Activated CD8-positive, alpha-beta T cell treated with anti-CD3 and anti-CD28 coated beads for 36 hours (primary cell): ENCODE results near the gene IQCE. TPM values are rescaled to one million over a fixed set of nuclear protein-coding genes. Genes with fewer than 3 reads are reported as not detected.
"Not testable (repeated sequence)": the region's sequence is repeated elsewhere in the genome, so short reads cannot be mapped to it uniquely, and the experiment has no call there.

Experiments used
- ATAC-seq: fragments of 200-7000 bp; cut with Tn5 transposase; one replicate; pipeline ENCODE4 v1.10.0; 2021; ENCODE audit warnings: mild to moderate bottlenecking, moderate library complexity
- CTCF ChIA-PET: fragments of 350-600 bp; sonication (Branson Sonifier 250); formaldehyde crosslinking; loops from one replicate; lab custom pipeline; 2021; ENCODE audit warnings: antibody characterized with exemption; lab: Charles Lee
- POLR2A ChIA-PET: fragments of 350-600 bp; sonication (Branson Sonifier 250); formaldehyde crosslinking; loops from one replicate; lab custom pipeline; 2021; ENCODE audit warnings: antibody characterized with exemption; lab: Charles Lee
- DNase-seq: peaks from one replicate; pipeline ENCODE4 v3.0.0-alpha.2; 2020
- H3K27ac Mint-ChIP-seq: one replicate; pipeline ENCODE4 v1.8.0; 2021; ENCODE audit warnings: mild to moderate bottlenecking, mixed read lengths
- H3K27me3 Mint-ChIP-seq: one replicate; pipeline ENCODE4 v1.8.0; 2021; ENCODE audit warnings: mixed read lengths
- H3K36me3 Mint-ChIP-seq: one replicate; pipeline ENCODE4 v1.8.0; 2021; ENCODE audit warnings: low read depth, mixed read lengths
- H3K4me1 Mint-ChIP-seq: one replicate; pipeline ENCODE4 v1.8.0; 2021; ENCODE audit warnings: low read depth, mixed read lengths
- H3K4me3 Mint-ChIP-seq: one replicate; pipeline ENCODE4 v1.8.0; 2021; ENCODE audit warnings: mild to moderate bottlenecking, moderate library complexity, mixed read lengths
- H3K9me3 Mint-ChIP-seq: one replicate; pipeline ENCODE4 v1.8.0; 2021; ENCODE audit warnings: mixed read lengths
- intact Hi-C: fragments of 100-400 bp; cut with micrococcal nuclease; formaldehyde crosslinking; loops from one replicate; pipeline ENCODE4 v1.10.0; 2022
- total RNA-seq, 2 experiments: library from RNA; stranded (reverse); gene quantifications; one replicate each; pipeline ENCODE4 v1.2.3, GENCODE V29; 2021
- TF ChIP-seq, protein P1 (sequence below): fragments of 200-600 bp; IDR thresholded peaks from one replicate; pipeline ENCODE4 v1.8.0; 2022; ENCODE audit warnings: antibody characterized with exemption, mild to moderate bottlenecking

The IQCE gene
- total RNA-seq, 2 experiments from 2014 or later, result 4.0 to 4.3 TPM

GRCh38 chr7:2587778-2588177 lies 29.0 kb downstream of the IQCE start:
- CTCF ChIA-PET, result interaction anchor here (0.6 kb wide), 1 partner anchor 21 kb away, joined by 3 read pairs; no protein-coding TSS in a partner anchor

GRCh38 chr7:2589341-2589740 lies 30.6 kb downstream of the IQCE start:
- Mint-ChIP-seq H3K27me3 (no peaks in the 10 kb centered on the region), H3K4me1 (no peaks in the 10 kb centered on the region), H3K4me3 (no peak overlapping the region), H3K36me3 (peaks cover 2% of the 10 kb centered on the region), H3K9me3 (no peaks in the 10 kb centered on the region), H3K27ac (no peak overlapping the region)
- ChIA-PET POLR2A (no interaction called here), CTCF (no interaction called here)
- intact Hi-C loops, result no loop called here
- TF ChIP-seq, protein P1, sequence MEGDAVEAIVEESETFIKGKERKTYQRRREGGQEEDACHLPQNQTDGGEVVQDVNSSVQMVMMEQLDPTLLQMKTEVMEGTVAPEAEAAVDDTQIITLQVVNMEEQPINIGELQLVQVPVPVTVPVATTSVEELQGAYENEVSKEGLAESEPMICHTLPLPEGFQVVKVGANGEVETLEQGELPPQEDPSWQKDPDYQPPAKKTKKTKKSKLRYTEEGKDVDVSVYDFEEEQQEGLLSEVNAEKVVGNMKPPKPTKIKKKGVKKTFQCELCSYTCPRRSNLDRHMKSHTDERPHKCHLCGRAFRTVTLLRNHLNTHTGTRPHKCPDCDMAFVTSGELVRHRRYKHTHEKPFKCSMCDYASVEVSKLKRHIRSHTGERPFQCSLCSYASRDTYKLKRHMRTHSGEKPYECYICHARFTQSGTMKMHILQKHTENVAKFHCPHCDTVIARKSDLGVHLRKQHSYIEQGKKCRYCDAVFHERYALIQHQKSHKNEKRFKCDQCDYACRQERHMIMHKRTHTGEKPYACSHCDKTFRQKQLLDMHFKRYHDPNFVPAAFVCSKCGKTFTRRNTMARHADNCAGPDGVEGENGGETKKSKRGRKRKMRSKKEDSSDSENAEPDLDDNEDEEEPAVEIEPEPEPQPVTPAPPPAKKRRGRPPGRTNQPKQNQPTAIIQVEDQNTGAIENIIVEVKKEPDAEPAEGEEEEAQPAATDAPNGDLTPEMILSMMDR, result no peak
- DNase-seq (no peak), ATAC-seq (no peak)

More at GRCh38 chr7:2587778-2588177, 29.0 kb downstream of the IQCE start:
- DNase-seq (no peak), ATAC-seq (no peak)
- TF ChIP-seq, protein P1, result no peak
- POLR2A ChIA-PET, result no interaction called here
- Mint-ChIP-seq H3K4me1 (no peaks in the 10 kb centered on the region), H3K27me3 (no peaks in the 10 kb centered on the region), H3K27ac (no peak overlapping the region), H3K9me3 (no peaks in the 10 kb centered on the region), H3K36me3 (peaks cover under 1% of the 10 kb centered on the region), H3K4me3 (no peak overlapping the region)
- intact Hi-C loops, result no loop called here

GRCh38 chr7:2589941-2590340 lies 31.2 kb downstream of the IQCE start:
- H3K4me1 Mint-ChIP-seq, DNase-seq, H3K9me3 Mint-ChIP-seq, H3K36me3 Mint-ChIP-seq, ATAC-seq, H3K4me3 Mint-ChIP-seq, H3K27ac Mint-ChIP-seq, POLR2A ChIA-PET, H3K27me3 Mint-ChIP-seq, CTCF ChIA-PET, intact Hi-C loops: not testable (repeated sequence)

- no peaks in the 10 kb centered on the region for H3K9me3 Mint-ChIP-seq
- no peaks in the 10 kb centered on the region for H3K27me3 Mint-ChIP-seq
- no peak for ATAC-seq
- H3K4me1 Mint-ChIP-seq, result no peaks in the 10 kb centered on the region
- no peak overlapping the region for H3K27ac Mint-ChIP-seq
- POLR2A ChIA-PET, result no interaction called here
- no peak for DNase-seq
- peaks cover 2% of the 10 kb centered on the region for H3K36me3 Mint-ChIP-seq
- TF ChIP-seq, protein P1, result no peak
- CTCF ChIA-PET, result no interaction called here
- H3K4me3 Mint-ChIP-seq, result no peak overlapping the region
- intact Hi-C loops, result no loop called here
These were observed 33.6 kb downstream of the IQCE start for GRCh38 chr7:2592375-2592865.

GRCh38 chr7:2593036-2593727 lies 34.4 kb downstream of the IQCE start:
- Mint-ChIP-seq H3K4me3 (no peak overlapping the region), H3K4me1 (no peaks in the 10 kb centered on the region), H3K36me3 (peaks cover 2% of the 10 kb centered on the region), H3K27ac (no peak overlapping the region), H3K9me3 (no peaks in the 10 kb centered on the region), H3K27me3 (no peaks in the 10 kb centered on the region)
- intact Hi-C loops, result no loop called here
- POLR2A ChIA-PET, result no interaction called here
- DNase-seq (no peak), ATAC-seq (no peak)
- CTCF ChIA-PET, result no interaction called here
- TF ChIP-seq, protein P1, result no peak
